ENCODE data around the gene ZNF804B.

The ZNF804B gene

DNA sequence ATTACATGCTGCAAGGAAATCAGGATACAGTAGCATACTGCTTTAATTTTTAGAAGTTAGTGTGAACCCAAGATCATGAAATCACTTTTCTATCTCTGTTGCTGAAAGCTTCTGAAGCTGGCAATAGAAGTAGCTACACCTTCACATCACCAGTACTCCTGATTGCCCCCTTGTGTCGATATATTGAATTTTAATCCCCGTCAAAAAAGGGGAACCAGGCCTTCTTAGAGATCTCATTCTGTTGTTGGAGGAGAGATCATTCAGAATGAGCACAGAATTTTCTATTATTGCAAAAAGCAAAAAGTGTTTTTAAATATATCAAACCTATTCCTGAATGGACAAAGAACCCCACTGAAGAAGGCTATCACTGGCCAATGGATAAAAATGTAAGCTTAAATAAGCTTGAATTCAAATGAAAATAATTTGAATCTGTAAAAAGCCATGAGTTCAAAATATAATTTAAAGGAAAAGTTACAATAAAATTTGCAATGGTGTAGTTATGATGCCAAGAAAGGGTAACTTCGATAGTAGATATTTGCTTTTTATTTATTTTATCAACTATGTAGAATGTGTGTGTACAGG is 75.7 kb downstream of the ZNF804B start:
- no peak for DNase-seq (ENCODE audit: low read depth)

DNA sequence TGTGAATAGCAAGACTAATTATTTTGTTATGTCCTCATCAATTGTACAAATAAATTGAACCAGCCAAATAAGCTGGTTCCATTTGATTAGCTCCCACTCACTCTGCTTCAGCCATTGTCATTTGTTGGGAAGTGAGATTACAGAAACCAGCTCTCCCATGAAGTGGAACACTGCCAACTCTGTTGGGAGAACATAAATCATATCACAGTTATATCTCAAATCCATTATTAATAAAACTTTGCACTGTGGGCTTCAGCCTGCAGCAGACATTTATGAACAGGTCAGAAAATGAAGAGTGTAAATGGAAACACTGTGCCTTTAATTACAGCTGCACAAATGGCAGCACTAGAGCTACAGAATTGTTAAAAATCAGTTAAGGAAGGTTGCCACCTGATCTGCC is 82.7 kb downstream of the ZNF804B start:
- no peak for DNase-seq (ENCODE audit: low read depth)

DNA sequence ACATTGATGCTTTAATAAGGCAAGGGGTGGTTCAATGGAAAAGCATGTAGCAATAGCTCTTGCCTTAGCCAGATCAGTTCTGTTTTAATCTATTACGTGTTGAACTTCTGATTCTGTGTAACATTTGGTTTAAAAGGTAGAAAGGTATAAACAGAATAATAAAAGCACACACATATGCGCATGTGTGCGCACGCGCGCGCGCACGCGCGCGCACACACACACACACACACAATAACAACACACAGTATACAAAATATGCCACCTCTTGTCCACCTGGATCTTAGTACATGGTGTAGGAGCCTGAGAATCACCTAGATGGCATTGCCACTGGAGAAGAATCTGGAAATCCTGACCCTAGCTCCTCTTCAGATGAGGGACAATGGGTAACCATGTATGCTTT is 85.6 kb downstream of the ZNF804B start:
- no peak for DNase-seq (ENCODE audit: low read depth)

DNA sequence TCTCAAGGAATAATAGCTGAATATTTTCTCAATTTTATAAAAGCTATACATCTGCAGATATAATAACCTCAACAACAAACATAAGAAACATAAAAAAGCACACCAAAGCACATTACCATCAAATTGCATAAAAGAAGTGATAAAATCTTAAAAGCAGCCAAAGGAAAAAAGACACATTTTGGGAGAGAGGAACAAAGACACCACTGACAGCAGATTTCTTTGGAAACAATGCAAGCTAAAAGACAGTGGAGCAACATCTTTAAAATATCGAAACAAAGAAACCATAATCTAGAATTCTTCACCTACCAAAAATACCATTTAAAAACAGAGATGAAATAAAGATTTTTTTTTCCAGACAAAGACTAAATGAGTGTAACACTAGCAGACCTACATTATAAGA is 91.7 kb downstream of the ZNF804B start:
- DNase-seq (ENCODE audit: low read depth): no peak

DNA sequence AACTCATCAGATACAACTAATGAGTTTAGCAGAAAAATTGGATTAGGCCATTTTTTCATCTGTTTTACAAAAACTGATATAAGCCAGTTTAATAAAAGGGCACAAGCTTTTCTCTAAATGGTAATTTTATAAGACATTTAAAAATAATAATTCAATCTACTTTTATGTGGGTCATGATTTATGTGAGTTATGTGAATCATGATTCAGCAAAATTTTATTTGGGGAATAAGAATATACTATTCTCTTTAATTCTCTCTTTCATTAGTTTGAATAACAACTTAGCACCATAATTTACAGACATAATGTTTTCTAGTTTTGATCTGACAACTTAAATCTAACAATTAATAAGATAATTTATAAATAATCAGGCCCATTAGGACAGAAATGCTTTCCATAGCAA is 99.8 kb downstream of the ZNF804B start:
- no peak for DNase-seq (ENCODE audit: low read depth)

DNA sequence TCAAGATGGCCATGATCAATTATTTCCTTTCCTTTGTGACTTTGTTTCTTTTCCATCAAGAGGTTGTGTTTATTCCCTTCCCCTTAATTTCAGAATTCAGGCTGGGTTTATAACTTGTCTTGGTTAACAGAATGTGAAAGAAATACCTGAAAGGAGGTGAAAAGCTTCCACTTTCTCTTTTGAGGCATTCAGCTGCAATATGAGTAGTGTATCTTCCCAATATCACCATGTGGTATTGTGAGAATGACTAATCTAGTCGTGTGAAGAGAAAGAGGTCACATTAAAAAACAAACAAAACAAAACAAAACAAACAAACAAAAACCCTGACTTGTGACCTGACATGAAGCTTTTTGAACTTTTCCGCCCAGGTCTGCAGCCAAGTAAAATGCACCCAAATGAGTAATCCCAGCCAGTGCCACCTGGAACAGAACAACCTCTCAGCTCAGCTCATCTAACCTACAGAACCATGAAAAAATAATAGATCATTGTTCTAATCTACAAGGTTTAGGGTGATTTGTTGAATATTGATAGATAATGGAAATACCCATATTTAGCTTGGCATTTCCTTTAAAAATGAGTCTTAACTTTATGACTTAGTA is 106.9 kb downstream of the ZNF804B start:
- DNase-seq (ENCODE audit: low read depth): no peak

GRCh38 chr7:88867158-88867557 is 107.7 kb downstream of the ZNF804B start:
- DNase-seq (ENCODE audit: low read depth): no peak

DNA sequence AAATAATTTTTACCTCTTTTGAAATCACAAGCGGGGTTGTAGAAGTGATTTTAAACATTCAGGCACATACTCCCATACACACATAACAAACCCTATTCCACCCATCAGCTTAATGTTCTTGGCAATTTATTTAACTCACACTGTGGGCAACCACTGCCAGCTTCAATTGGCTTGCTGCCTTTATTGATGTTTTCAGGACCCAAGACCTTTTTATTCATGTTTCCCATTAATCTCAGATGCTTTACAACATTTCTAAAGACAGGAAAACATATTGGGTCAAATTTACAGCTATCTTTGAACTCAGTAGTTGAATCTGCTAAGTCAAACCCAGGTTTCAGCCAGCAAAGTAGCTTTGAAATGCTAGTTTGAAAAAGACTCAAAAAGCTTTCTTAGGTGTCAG is 109.0 kb downstream of the ZNF804B start:
- no peak for DNase-seq (ENCODE audit: low read depth)

DNA sequence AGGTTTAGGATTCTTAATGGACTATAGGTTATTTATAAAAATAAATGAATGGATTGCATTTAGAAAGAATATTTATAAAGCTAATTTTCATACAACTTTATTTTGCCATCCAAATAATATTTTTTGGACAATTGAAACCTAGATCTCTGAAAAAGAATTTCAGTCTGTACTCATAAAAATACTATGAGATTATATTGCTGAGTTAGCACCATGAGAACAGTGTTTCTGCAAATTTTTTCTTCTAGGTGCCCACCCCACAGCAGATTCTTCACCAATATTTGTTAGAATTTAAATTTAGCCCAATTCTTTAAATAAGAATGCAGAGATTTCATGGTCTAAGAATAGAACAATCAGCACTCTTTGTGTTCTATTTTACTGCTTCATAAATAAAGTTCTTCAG is 121.6 kb downstream of the ZNF804B start:
- DNase-seq (ENCODE audit: low read depth): no peak

GRCh38 chr7:88885131-88885530 is 125.6 kb downstream of the ZNF804B start:
- no peak for DNase-seq (ENCODE audit: low read depth)

DNA sequence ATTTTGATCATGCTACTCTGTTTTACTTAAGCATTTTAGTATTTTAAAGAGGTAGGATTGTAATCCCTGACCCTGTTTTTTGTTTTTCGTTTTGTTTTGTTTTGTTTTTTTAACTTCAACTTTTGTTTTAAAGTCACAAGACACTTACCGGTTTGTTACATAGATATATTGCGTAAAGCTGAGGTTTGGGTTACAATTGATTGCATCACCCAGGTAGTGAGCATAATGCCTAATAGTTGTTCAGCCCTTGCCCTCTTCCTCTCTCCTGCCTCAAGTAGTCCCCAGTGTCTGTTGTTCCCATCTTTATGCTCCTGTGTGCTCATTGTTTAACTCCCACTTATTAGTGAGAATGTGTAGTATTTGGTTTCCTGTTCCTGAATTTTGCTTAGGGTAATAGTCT is 129.2 kb downstream of the ZNF804B start:
- no peak for DNase-seq (ENCODE audit: low read depth)

- DNase-seq (ENCODE audit: low read depth): no peak
These were observed 151.0 kb downstream of the ZNF804B start for GRCh38 chr7:88910516-88910915.

- DNase-seq (ENCODE audit: low read depth): no peak
These were observed 153.4 kb downstream of the ZNF804B start for GRCh38 chr7:88912852-88913251.

DNA sequence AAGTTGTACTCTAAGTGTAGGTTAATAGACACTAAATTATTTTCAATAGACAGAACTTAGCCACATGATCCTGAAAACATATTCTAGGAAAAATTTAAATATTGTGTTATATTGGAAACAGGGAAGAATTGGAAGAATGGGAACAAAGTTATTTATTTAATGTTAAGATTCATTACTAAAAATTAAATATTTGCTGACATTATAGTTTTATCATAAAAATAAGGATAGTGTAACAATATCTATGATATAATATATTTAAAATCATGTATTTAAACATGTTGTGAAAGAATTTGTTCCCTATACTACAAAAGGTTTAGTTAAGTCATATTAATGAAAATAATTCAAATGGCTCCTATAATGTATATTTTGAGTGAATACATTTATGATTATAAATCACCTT is 156.1 kb downstream of the ZNF804B start:
- no peak for DNase-seq (ENCODE audit: low read depth)

DNA sequence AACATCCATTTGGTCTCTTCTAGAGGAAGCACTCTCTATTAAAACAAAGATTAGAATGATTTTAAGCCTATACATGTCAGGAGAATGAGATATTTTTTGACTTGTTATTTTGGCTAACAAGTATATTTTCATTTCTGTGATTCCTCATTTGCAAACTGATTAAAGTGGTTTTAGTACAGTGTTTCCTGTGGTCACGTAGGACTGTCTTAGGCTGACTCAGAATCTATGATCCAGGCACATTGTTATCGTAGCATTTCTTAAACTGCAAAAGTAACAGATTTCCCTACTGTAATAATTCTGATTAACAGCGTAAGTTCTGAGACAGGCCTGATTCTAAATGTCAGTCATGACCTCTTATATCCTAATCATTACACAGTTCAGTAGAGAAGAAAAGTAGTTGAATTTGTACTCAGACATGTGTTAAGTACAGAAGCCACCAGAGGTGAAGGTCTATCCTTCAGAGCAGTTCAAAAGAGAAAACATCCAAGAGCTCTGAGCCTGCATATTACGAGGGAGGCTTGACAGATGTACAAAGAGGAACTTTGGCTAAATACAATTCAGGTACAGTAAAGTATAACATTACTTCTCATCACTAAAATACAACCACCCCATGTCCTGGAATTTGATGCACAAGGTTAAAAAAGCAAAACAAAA is 160.1 kb downstream of the ZNF804B start:
- DNase-seq (ENCODE audit: low read depth): no peak

DNA sequence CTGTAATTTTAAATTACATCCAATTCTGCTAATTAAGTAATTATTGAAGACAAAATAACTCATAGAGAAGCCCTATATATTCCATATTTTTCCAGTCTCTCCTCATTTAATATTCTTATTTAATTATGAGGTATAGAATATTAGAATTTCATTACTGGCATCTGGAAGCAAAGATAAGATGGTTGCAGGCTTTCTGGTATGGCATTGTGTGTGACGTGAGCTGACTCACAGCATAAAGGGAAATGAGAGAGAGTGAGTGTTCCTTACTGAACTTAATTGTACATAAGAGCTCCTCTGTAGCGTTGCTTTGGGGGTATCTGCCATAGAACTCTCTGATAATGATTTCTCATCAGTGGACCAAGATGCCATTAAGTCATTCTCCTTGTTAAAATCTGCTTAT is 163.4 kb downstream of the ZNF804B start:
- DNase-seq (ENCODE audit: low read depth): no peak

- no peak for DNase-seq (ENCODE audit: low read depth)
These were observed 168.8 kb downstream of the ZNF804B start for GRCh38 chr7:88928276-88928675.

- DNase-seq (ENCODE audit: low read depth): no peak
These were observed 170.2 kb downstream of the ZNF804B start for GRCh38 chr7:88929719-88930118.

GRCh38 chr7:88933285-88933684 is 173.8 kb downstream of the ZNF804B start:
- no peak for DNase-seq (ENCODE audit: low read depth)

GRCh38 chr7:88942815-88943501 is 183.5 kb downstream of the ZNF804B start:
- DNase-seq (ENCODE audit: low read depth): no peak

DNA sequence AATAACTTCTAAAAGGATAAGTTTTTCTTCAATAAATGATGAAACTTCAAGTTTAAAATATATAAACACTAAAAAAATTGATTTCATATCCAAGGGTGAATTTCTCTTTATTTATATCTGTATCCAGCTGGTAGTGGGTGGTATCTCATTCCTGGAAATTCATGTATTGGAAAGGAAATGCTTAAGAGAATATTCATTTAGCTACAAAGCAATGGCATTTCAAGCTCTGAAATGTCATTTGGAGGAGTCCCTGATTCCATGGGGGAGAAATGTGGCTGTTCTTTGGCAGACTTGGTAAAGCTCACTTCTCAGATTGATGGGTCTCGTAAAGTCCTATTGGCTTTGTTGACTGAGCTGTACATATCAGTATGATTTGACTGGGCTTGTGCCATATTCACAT is 192.3 kb downstream of the ZNF804B start:
- no peak for DNase-seq (ENCODE audit: low read depth)

- no peak for DNase-seq (ENCODE audit: low read depth)
These were observed 204.9 kb downstream of the ZNF804B start for GRCh38 chr7:88964418-88964817.

GRCh38 chr7:88965371-88965770 is 205.9 kb downstream of the ZNF804B start:
- DNase-seq (ENCODE audit: low read depth): no peak

All from stimulated activated CD8-positive, alpha-beta memory T cell treated with anti-CD3 and anti-CD28 coated beads, Interleukin-4, amount 100 ng/mL, for 24 hours (primary cell).